K562 (cell line): ENCODE results near the gene TMC4. TPM values are rescaled to one million over a fixed set of nuclear protein-coding genes. Genes with fewer than 3 reads are reported as not detected.

Source experiments
- BRF1 ChIP-seq: IDR thresholded peaks from 3 replicates; pipeline ENCODE4 v1.6.1; 2011; ENCODE audit warnings: borderline replicate concordance, mild to moderate bottlenecking; ENCODE audit not compliant: insufficient read length; ENCODE audit errors: extremely low read depth
- FOXJ3 ChIP-seq: sonication (generic); formaldehyde crosslinking; IDR thresholded peaks from 2 replicates; pipeline ENCODE4 v1.4.0; 2020; ENCODE audit warnings: mild to moderate bottlenecking, missing genetic modification reagents
- GABPA ChIP-seq: fragments of 200-800 bp; sonication (Bioruptor generic); conservative IDR thresholded peaks from 2 replicates; pipeline ENCODE4 v1.6.1; 2016; ENCODE audit warnings: low read depth, missing genetic modification characterization, missing compliant biosample characterization
- GATAD2A ChIP-seq: fragments of 450-650 bp; IDR thresholded peaks from 2 replicates; pipeline ENCODE4 v1.6.1; 2017
- RBM39 ChIP-seq: fragments of 200-400 bp; formaldehyde crosslinking; optimal IDR thresholded peaks from 2 replicates; pipeline ENCODE3; 2018; ENCODE audit warnings: low read depth, low read length
- SIX5 ChIP-seq, 2 experiments: IDR thresholded peaks; 2 replicates each; pipeline ENCODE4 v1.6.1; 2011; ENCODE audit warnings: low read length in 2 of 2, borderline replicate concordance in 1 of 2, low read depth in 1 of 2, mild to moderate bottlenecking in 1 of 2, moderate library complexity in 1 of 2; ENCODE audit not compliant: insufficient read depth in 1 of 2
- SMARCE1 ChIP-seq: fragments of 450-650 bp; IDR thresholded peaks from 2 replicates; pipeline ENCODE4 v1.7.1; 2016; ENCODE audit warnings: mild to moderate bottlenecking
- SP1 ChIP-seq: sonication (generic); formaldehyde crosslinking; IDR thresholded peaks from 2 replicates; pipeline ENCODE4 v1.8.1; 2022; ENCODE audit warnings: mild to moderate bottlenecking, missing genetic modification reagents
- SRSF1 ChIP-seq: fragments of 200-400 bp; formaldehyde crosslinking; IDR thresholded peaks from 2 replicates; pipeline ENCODE4 v1.6.1; 2017; ENCODE audit warnings: mild to moderate bottlenecking, low read depth, low read length, moderate library complexity
- SUPT5H ChIP-seq: fragments of 450-650 bp; IDR thresholded peaks from 2 replicates; pipeline ENCODE4 v1.6.1; 2016
- YY1 ChIP-seq, 3 experiments: IDR thresholded peaks; 2 replicates each; pipeline ENCODE4 v1.6.1; 2011; ENCODE audit warnings: low read length in 2 of 3, mild to moderate bottlenecking in 2 of 3, moderate library complexity in 2 of 3, borderline replicate concordance in 1 of 3, control low read depth in 1 of 3, low read depth in 1 of 3; ENCODE audit not compliant: insufficient read depth in 3 of 3, insufficient replicate concordance in 2 of 3, control insufficient read depth in 1 of 3, insufficient read length in 1 of 3; ENCODE audit errors: extremely low read depth in 1 of 3
- polyA plus RNA-seq, 8 experiments: library from polyadenylated mRNA; depleted of rRNA in 4 of 8; stranded (reverse) in 5 of 8; unstranded in 3 of 8; fragments of >200 nt; fragmentation: Nextera tagmentation in 2 of 8; fragmentation: Illumina TruSeq in 1 of 8; extraction: Ambion mirVana in 2 of 8; extraction: Trizol in 1 of 8; gene quantifications; 2 replicates each; pipeline versions ENCODE4 v1.2.1 to v1.2.3, GENCODE V29; 2011 to 2014; ENCODE audit warnings: inconsistent platforms in 1 of 8, missing spikeins in 1 of 8
- total RNA-seq, 7 experiments: library from RNA; depleted of rRNA in 6 of 7; stranded (reverse); fragments of >200 nt in 6 of 7; fragmentation: Illumina TruSeq in 2 of 7; extraction: Trizol in 2 of 7; gene quantifications; 2 replicates each; pipeline versions ENCODE4 v1.2.1 to v1.2.3, GENCODE V29; 2011 to 2021; ENCODE audit warnings: low replicate concordance in 1 of 7
- TF ChIP-seq, protein P1 (sequence below): fragments of 450-650 bp; IDR thresholded peaks from 2 replicates; pipeline ENCODE4 v1.6.1; 2017; ENCODE audit warnings: mild to moderate bottlenecking, moderate library complexity
- TF ChIP-seq, protein P2 (sequence below): fragments of 250-450 bp; sonication (Bioruptor Pico); IDR thresholded peaks from 2 replicates; pipeline ENCODE4 v1.5.0; 2021; ENCODE audit warnings: mild to moderate bottlenecking, borderline replicate concordance
- TF ChIP-seq, protein P3 (sequence below): fragments of 450-650 bp; IDR thresholded peaks from 2 replicates; pipeline ENCODE4 v1.6.1; 2017; ENCODE audit warnings: antibody characterized with exemption
- TF ChIP-seq, protein P4 (sequence below): fragments of 150-350 bp; IDR thresholded peaks from 2 replicates; pipeline ENCODE4 v1.6.1; 2014; ENCODE audit warnings: low read depth, mild to moderate bottlenecking, low read length, borderline replicate concordance

Gene TMC4
- total and polyA plus RNA-seq, 9 of the 15 experiments (the other 6 are each of a cell fraction or from before 2014, with no cell fraction given), result 0.12 to 0.79 (median 0.36) TPM; not detected in 2

DNA sequence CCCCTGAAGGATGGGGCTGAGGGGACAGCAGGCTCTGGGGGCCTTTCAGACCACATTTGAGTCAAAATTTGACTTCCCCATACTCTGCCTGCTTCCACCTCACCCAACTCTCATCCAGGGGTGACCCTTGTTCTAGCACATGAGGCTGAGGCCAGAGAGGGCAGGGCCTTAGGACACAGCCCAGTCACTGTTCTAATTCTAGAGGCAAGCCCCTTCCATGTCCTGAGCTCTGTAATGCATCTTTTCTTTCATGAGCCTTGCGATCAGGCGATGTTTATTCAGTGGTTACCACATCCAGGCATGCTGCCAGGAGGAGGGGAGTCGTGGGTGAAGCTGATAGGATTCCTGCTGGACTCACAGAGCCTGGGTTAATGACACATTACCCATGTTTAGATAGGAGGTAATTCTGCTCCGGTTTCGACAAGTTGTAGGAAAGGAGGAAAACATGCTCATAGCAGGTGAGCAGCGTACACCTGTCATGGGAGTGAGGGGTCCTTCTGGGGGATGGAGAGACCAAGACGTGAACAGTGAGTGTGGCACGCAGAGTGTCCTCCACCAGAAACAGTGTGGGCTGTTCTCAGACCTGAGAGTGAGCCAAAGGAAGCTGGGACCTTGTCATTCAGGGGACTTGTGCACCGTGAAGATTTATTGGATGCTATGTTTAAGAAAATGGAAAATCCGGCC is 37.0 kb upstream of the TMC4 start (continued):
- TF ChIP-seq, protein P1, sequence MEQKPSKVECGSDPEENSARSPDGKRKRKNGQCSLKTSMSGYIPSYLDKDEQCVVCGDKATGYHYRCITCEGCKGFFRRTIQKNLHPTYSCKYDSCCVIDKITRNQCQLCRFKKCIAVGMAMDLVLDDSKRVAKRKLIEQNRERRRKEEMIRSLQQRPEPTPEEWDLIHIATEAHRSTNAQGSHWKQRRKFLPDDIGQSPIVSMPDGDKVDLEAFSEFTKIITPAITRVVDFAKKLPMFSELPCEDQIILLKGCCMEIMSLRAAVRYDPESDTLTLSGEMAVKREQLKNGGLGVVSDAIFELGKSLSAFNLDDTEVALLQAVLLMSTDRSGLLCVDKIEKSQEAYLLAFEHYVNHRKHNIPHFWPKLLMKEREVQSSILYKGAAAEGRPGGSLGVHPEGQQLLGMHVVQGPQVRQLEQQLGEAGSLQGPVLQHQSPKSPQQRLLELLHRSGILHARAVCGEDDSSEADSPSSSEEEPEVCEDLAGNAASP, result no peak
- no peak for TF ChIP-seq FOXJ3
- no peak for TF ChIP-seq SRSF1
- no peak for TF ChIP-seq GATAD2A
- no peak for TF ChIP-seq RBM39
- no peak for TF ChIP-seq GABPA (tag)
- no peak for TF ChIP-seq BRF1
- TF ChIP-seq, protein P2, sequence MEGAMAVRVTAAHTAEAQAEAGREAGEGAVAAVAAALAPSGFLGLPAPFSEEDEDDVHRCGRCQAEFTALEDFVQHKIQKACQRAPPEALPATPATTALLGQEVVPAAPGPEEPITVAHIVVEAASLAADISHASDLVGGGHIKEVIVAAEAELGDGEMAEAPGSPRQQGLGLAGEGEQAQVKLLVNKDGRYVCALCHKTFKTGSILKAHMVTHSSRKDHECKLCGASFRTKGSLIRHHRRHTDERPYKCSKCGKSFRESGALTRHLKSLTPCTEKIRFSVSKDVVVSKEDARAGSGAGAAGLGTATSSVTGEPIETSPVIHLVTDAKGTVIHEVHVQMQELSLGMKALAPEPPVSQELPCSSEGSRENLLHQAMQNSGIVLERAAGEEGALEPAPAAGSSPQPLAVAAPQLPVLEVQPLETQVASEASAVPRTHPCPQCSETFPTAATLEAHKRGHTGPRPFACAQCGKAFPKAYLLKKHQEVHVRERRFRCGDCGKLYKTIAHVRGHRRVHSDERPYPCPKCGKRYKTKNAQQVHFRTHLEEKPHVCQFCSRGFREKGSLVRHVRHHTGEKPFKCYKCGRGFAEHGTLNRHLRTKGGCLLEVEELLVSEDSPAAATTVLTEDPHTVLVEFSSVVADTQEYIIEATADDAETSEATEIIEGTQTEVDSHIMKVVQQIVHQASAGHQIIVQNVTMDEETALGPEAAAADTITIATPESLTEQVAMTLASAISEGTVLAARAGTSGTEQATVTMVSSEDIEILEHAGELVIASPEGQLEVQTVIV (CRISPR knock-in tag), result no peak
- TF ChIP-seq SP1, result peak; percentile 38; the same call in 1 of the 2 replicates
- TF ChIP-seq SMARCE1, result peak; percentile 85
- TF ChIP-seq, protein P3, sequence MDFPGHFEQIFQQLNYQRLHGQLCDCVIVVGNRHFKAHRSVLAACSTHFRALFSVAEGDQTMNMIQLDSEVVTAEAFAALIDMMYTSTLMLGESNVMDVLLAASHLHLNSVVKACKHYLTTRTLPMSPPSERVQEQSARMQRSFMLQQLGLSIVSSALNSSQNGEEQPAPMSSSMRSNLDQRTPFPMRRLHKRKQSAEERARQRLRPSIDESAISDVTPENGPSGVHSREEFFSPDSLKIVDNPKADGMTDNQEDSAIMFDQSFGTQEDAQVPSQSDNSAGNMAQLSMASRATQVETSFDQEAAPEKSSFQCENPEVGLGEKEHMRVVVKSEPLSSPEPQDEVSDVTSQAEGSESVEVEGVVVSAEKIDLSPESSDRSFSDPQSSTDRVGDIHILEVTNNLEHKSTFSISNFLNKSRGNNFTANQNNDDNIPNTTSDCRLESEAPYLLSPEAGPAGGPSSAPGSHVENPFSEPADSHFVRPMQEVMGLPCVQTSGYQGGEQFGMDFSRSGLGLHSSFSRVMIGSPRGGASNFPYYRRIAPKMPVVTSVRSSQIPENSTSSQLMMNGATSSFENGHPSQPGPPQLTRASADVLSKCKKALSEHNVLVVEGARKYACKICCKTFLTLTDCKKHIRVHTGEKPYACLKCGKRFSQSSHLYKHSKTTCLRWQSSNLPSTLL, result no peak
- TF ChIP-seq SUPT5H, result no peak
- TF ChIP-seq YY1 (IDR thresholded peaks at IDR 0.05; ENCODE audit: borderline replicate concordance in 1 of 3, control insufficient read depth in 1 of 3, extremely low read depth in 1 of 3, insufficient read depth in 3 of 3, insufficient read length in 1 of 3, insufficient replicate concordance in 2 of 3, low read depth in 1 of 3, low read length in 2 of 3), result no peak
- TF ChIP-seq SIX5 (IDR thresholded peaks at IDR 0.05; ENCODE audit: borderline replicate concordance in 1 of 2, insufficient read depth in 1 of 2, low read depth in 1 of 2, low read length in 2 of 2), result no peak
- TF ChIP-seq, protein P4, sequence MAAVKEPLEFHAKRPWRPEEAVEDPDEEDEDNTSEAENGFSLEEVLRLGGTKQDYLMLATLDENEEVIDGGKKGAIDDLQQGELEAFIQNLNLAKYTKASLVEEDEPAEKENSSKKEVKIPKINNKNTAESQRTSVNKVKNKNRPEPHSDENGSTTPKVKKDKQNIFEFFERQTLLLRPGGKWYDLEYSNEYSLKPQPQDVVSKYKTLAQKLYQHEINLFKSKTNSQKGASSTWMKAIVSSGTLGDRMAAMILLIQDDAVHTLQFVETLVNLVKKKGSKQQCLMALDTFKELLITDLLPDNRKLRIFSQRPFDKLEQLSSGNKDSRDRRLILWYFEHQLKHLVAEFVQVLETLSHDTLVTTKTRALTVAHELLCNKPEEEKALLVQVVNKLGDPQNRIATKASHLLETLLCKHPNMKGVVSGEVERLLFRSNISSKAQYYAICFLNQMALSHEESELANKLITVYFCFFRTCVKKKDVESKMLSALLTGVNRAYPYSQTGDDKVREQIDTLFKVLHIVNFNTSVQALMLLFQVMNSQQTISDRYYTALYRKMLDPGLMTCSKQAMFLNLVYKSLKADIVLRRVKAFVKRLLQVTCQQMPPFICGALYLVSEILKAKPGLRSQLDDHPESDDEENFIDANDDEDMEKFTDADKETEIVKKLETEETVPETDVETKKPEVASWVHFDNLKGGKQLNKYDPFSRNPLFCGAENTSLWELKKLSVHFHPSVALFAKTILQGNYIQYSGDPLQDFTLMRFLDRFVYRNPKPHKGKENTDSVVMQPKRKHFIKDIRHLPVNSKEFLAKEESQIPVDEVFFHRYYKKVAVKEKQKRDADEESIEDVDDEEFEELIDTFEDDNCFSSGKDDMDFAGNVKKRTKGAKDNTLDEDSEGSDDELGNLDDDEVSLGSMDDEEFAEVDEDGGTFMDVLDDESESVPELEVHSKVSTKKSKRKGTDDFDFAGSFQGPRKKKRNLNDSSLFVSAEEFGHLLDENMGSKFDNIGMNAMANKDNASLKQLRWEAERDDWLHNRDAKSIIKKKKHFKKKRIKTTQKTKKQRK, result no peak
